ENCODE results near the gene HK1.

Gene HK1

DNA sequence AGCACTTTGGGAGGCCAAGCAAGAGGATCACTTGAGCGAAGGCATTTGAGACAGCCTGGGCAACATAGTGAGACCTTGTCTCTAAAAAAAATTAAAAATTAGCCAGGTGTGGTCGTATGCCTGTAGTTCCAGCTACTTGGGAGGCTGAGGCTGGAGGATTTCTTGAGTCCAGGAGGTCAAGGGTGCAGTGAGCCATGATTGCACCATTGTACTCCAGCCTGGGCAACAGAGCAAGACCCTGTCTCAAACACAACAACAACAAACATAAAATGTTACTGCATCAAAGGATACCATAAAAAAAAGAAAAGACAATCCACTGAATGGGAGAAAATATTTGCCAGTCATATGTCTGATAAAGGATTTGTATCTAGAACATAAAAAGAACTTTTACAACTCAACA is 77.9 kb downstream of the HK1 start:
- Mint-ChIP-seq H3K27ac (no peak overlapping the region), H3K4me1 (peaks cover 25% of the 10 kb centered on the region), H3K27me3 (ENCODE audit: low read depth) (no peaks in the 10 kb centered on the region), H3K9me3 (no peaks in the 10 kb centered on the region), H3K4me3 (no peak overlapping the region), H3K36me3 (ENCODE audit: low read depth) (no peaks in the 10 kb centered on the region)
- TF ChIP-seq, protein P1, sequence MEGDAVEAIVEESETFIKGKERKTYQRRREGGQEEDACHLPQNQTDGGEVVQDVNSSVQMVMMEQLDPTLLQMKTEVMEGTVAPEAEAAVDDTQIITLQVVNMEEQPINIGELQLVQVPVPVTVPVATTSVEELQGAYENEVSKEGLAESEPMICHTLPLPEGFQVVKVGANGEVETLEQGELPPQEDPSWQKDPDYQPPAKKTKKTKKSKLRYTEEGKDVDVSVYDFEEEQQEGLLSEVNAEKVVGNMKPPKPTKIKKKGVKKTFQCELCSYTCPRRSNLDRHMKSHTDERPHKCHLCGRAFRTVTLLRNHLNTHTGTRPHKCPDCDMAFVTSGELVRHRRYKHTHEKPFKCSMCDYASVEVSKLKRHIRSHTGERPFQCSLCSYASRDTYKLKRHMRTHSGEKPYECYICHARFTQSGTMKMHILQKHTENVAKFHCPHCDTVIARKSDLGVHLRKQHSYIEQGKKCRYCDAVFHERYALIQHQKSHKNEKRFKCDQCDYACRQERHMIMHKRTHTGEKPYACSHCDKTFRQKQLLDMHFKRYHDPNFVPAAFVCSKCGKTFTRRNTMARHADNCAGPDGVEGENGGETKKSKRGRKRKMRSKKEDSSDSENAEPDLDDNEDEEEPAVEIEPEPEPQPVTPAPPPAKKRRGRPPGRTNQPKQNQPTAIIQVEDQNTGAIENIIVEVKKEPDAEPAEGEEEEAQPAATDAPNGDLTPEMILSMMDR (IDR thresholded peaks at IDR 0.05; ENCODE audit: unreplicated experiment in 3 of 3): no peak

DNA sequence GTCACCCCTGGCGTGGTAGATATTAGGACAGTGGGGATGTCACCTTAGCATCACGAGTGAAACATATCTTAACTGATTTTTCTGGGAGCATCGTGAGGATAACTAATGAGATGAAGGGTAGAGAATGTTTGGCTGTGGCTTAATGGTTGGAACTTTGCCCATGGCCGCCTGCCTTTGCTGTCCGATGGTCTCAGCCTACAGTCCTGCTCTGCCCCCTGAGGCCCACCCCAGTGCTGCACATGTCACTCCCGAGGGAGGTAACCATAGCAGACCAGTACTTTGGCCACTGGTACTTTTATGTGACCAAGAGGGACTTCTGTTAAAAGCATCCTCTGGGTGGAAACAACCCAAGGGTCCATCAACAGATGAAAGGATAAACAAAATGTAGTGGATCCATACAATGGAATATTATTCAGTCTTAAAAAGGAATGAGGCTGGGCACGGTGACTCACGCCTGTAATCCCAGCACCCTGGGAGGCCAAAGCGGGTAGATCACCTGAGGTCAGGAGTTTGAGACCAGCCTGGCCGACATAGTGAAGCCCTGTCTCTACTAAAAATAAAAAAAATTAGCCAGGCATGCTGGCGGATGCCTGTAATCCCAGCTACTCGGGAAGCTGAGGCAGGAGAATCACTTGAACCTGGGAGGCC is 80.0 kb downstream of the HK1 start:
- Mint-ChIP-seq H3K36me3 (ENCODE audit: low read depth) (peaks cover 4% of the 10 kb centered on the region), H3K27ac (no peak overlapping the region), H3K9me3 (no peaks in the 10 kb centered on the region), H3K27me3 (ENCODE audit: low read depth) (no peaks in the 10 kb centered on the region), H3K4me3 (no peak overlapping the region), H3K4me1 (peaks cover 38% of the 10 kb centered on the region)
- TF ChIP-seq, protein P1 (IDR thresholded peaks at IDR 0.05; ENCODE audit: unreplicated experiment in 3 of 3): no peak

DNA sequence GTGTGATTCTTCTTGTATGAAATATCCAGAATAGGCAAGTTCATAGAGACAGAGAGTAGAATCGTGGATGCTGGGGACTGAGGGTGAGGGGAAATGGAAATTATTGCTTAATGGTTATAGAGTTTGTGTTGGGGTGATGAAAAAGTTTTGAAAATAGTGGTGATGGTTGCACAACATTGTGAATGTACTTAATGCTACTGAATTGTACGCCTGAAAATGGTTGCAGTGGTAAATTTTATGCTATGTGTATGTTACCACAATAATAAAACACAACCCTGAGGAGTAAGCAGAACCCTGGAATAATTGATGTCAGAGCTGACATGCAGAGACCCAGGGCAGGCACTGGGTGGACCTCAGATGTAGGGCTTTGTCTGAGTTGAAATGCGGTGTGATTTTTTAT is 80.9 kb downstream of the HK1 start:
- Mint-ChIP-seq H3K9me3 (no peaks in the 10 kb centered on the region), H3K36me3 (ENCODE audit: low read depth) (peaks cover 4% of the 10 kb centered on the region), H3K4me1 (peaks cover 44% of the 10 kb centered on the region)

DNA sequence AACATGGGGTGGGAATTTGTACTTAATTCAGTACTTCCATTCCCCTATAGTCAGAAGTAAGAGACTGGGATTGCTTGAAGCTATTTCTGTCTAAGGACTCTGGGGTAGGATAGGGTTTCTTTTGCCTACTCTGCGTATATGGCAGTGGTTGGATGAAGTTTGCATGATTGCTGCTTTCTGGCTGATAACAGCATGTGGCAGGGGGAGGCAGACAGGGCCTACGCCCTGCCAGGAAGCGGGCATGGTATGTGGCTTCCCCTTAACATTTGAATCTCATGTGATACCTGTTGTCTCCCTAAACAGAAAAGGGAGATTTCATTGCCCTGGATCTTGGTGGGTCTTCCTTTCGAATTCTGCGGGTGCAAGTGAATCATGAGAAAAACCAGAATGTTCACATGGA is 81.3 kb downstream of the HK1 start:
- H3K4me3 Mint-ChIP-seq: no peak overlapping the region
- peaks cover 5% of the 10 kb centered on the region for H3K36me3 Mint-ChIP-seq (ENCODE audit: low read depth)
- peaks cover 49% of the 10 kb centered on the region for H3K4me1 Mint-ChIP-seq
- TF ChIP-seq, protein P1 (IDR thresholded peaks at IDR 0.05; ENCODE audit: unreplicated experiment in 3 of 3): no peak
- H3K27me3 Mint-ChIP-seq (ENCODE audit: low read depth): no peaks in the 10 kb centered on the region
- H3K9me3 Mint-ChIP-seq: no peaks in the 10 kb centered on the region
- H3K27ac Mint-ChIP-seq: peak overlapping the region in 2 of 3 experiments; percentile 3 to 58

More for the DNA sequence above, 80.9 kb downstream of the HK1 start:
- TF ChIP-seq, protein P1 (IDR thresholded peaks at IDR 0.05; ENCODE audit: unreplicated experiment in 3 of 3): no peak
- Mint-ChIP-seq H3K4me3 (no peak overlapping the region), H3K27ac (peak overlapping the region in 2 of 3 experiments; percentile 3 to 58), H3K27me3 (ENCODE audit: low read depth) (no peaks in the 10 kb centered on the region)

DNA sequence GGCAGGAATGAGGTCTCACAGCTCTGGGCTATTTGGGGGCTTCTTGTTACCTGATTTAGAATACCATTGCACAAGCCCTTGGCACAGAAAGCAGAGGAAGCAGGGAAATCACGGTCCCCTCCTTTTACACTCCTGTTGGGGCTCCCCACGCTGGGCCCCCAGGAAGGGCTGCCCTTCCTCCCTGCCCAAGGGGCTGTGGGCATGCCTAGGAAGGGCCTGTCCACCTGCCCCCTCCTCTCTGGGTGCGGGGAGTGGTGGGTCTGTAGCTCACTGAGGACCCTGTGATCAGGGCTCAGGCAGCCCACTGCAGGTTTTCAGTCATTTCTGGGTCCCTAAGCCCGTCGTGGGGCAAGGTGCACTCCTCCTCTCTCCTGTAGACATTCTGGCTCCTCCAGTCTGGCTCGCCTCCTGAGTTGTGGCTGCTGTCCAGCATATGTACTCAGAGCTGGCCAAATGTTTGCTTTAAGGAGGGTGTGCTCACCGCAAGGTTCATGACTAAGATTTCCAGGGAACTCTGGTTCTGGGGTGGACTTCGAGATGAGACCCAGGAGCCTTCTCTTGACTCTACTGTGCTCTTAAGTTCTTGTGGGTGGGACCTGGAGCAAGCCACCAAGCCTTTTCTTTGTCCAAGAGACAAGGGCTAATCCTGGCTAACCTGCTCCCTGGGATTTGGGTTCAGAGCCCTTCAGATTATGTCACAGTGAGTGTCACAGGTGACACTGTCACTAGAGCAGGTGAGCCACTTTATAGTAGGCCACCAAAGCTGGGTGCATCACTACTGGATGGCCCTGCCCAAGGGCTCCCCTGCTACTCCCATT is 82.4 kb downstream of the HK1 start:
- Mint-ChIP-seq H3K4me1 (peaks cover 56% of the 10 kb centered on the region), H3K4me3 (no peak overlapping the region), H3K27me3 (ENCODE audit: low read depth) (no peaks in the 10 kb centered on the region), H3K36me3 (ENCODE audit: low read depth) (peaks cover 10% of the 10 kb centered on the region), H3K9me3 (no peaks in the 10 kb centered on the region), H3K27ac (peak overlapping the region in 2 of 3 experiments; percentile 22 to 58)
- TF ChIP-seq, protein P1 (IDR thresholded peaks at IDR 0.05; ENCODE audit: unreplicated experiment in 3 of 3): no peak

All from nephron (organoid).